Endothelial cell of umbilical vein (primary cell): Measurements from ENCODE around the gene PIEZO2. TPM values are rescaled to one million over a fixed set of nuclear protein-coding genes. Genes with fewer than 3 reads are reported as not detected.

Experiments
- BruUV-seq: library from RNA; stranded (reverse); fragments of 400-500 nt; replicated peaks from 2 replicates; lab custom pipeline; 2021; lab: Mats Ljungman, UMichigan
- CTCF ChIA-PET: fragments of 300-600, 350-600 bp; sonication (Branson Sonifier 250); formaldehyde crosslinking; loops from one replicate; lab custom pipeline; 2021; ENCODE audit warnings: antibody characterized with exemption, inconsistent platforms; lab: Charles Lee
- POLR2A ChIA-PET: fragments of 300-600, 350-600 bp; sonication (Branson Sonifier 250); formaldehyde crosslinking; loops from one replicate; lab custom pipeline; 2021; ENCODE audit warnings: antibody characterized with exemption, inconsistent platforms; lab: Charles Lee
- DNase-seq: peaks from one replicate; pipeline ENCODE4 v3.0.0-alpha.2; 2011; ENCODE audit warnings: low read depth, low spot score
- FAIRE-seq: peaks from 2 replicates; lab custom pipeline; 2011; peaks lifted over from hg19 to GRCh38; lab: Jason Lieb, UNC
- H2AFZ ChIP-seq: 2 replicates; pipeline ENCODE4 v1.6.0; 2012; ENCODE audit warnings: low read depth, low read length, control low read depth, inconsistent platforms
- H3K27ac ChIP-seq: 2 replicates; pipeline ENCODE4 v1.5.1; 2011; ENCODE audit warnings: low read depth, mild to moderate bottlenecking, control low read depth, low read length, moderate library complexity; ENCODE audit not compliant: insufficient read depth
- H3K27me3 ChIP-seq, 2 experiments: 2 replicates each; pipeline versions ENCODE4 v1.6.0 to v1.6.1; 2011; ENCODE audit warnings: low read length in 2 of 2, mixed read lengths in 1 of 2; ENCODE audit not compliant: control insufficient read depth in 2 of 2, insufficient read depth in 2 of 2
- H3K36me3 ChIP-seq, 2 experiments: 2 replicates in 1 of 2; 3 replicates in 1 of 2; pipeline ENCODE4 v1.5.1; 2011; ENCODE audit warnings: low read length in 2 of 2, mild to moderate bottlenecking in 1 of 2, moderate library complexity in 1 of 2; ENCODE audit not compliant: control insufficient read depth in 2 of 2, insufficient read depth in 2 of 2; ENCODE audit errors: extremely low read depth in 1 of 2
- H3K4me1 ChIP-seq: 3 replicates; pipeline ENCODE4 v1.5.1; 2011; ENCODE audit warnings: mild to moderate bottlenecking, low read length; ENCODE audit not compliant: control insufficient read depth, insufficient read depth; ENCODE audit errors: extremely low read depth
- H3K4me2 ChIP-seq: 2 replicates; pipeline ENCODE4 v1.6.1; 2011; ENCODE audit warnings: low read length, control low read depth, mixed read lengths; ENCODE audit not compliant: insufficient read depth
- H3K4me3 ChIP-seq, 3 experiments: fragments of 200-600 bp in 1 of 3; sonication (generic), shearing (Covaris generic) in 1 of 3; replicated peaks in 1 of 3; 2 replicates each; pipeline ENCODE4 v1.5.1; 2011 to 2016; ENCODE audit warnings: control low read depth in 3 of 3, low read length in 3 of 3, mild to moderate bottlenecking in 2 of 3, inconsistent platforms in 1 of 3, low read depth in 1 of 3, moderate library complexity in 1 of 3; ENCODE audit not compliant: insufficient read depth in 1 of 3
- H3K79me2 ChIP-seq: 2 replicates; pipeline ENCODE4 v1.6.0; 2012; ENCODE audit warnings: low read length, inconsistent platforms; ENCODE audit not compliant: control insufficient read depth, insufficient read depth
- H3K9ac ChIP-seq: replicated peaks from 2 replicates; pipeline ENCODE3; 2011; ENCODE audit warnings: low read length, control low read depth; ENCODE audit not compliant: insufficient read depth; ENCODE audit errors: extremely low read depth
- H3K9me1 ChIP-seq: replicated peaks from 3 replicates; pipeline ENCODE4 v1.6.0; 2011; ENCODE audit warnings: mild to moderate bottlenecking, low read length; ENCODE audit not compliant: control insufficient read depth, insufficient read depth; ENCODE audit errors: extremely low read depth
- H3K9me3 ChIP-seq: replicated peaks from 2 replicates; pipeline ENCODE4 v1.5.1; 2012; ENCODE audit warnings: low read length, inconsistent platforms; ENCODE audit not compliant: control insufficient read depth, insufficient read depth
- H4K20me1 ChIP-seq: replicated peaks from 2 replicates; pipeline ENCODE3; 2011; ENCODE audit warnings: mild to moderate bottlenecking, low read length; ENCODE audit not compliant: control insufficient read depth, insufficient read depth; ENCODE audit errors: extremely low read depth
- CTCF ChIP-seq, 2 donors: IDR thresholded peaks; 1 replicate in 1 of 2; 2 replicates in 1 of 2; pipeline ENCODE4 v1.5.1; 2011; ENCODE audit warnings: low read length in 2 of 2, mild to moderate bottlenecking in 2 of 2, moderate library complexity in 2 of 2, control low read depth in 1 of 2, inconsistent platforms in 1 of 2, low read depth in 1 of 2; ENCODE audit not compliant: insufficient read depth in 1 of 2; ENCODE audit errors: extremely low read depth in 1 of 2
- EZH2 ChIP-seq: IDR thresholded peaks from 2 replicates; pipeline ENCODE4 v1.6.1; 2012; ENCODE audit warnings: borderline replicate concordance, low read depth, mild to moderate bottlenecking, moderate library complexity, low read length, inconsistent platforms; ENCODE audit not compliant: severe bottlenecking
- FOS ChIP-seq: IDR thresholded peaks from 2 replicates; pipeline ENCODE4 v1.6.1; 2011; ENCODE audit warnings: mild to moderate bottlenecking, low read length, moderate library complexity, borderline replicate concordance; ENCODE audit not compliant: insufficient read depth
- GATA2 ChIP-seq: IDR thresholded peaks from 2 replicates; pipeline ENCODE4 v1.7.0; 2011; ENCODE audit warnings: low read depth, mild to moderate bottlenecking, moderate library complexity, mixed read lengths, low read length; ENCODE audit not compliant: insufficient read length, insufficient read depth
- JUN ChIP-seq: IDR thresholded peaks from 2 replicates; pipeline ENCODE4 v1.6.1; 2011; ENCODE audit warnings: borderline replicate concordance, low read depth; ENCODE audit not compliant: insufficient read length, insufficient read depth
- MYC ChIP-seq: IDR thresholded peaks from one replicate; pipeline ENCODE4 v1.6.1; 2011; ENCODE audit warnings: mild to moderate bottlenecking, low read depth, low read length
- POLR2A ChIP-seq: IDR thresholded peaks from 2 replicates; pipeline ENCODE4 v1.6.1; 2012; ENCODE audit warnings: low read depth, mild to moderate bottlenecking, control low read depth, low read length
- POLR2AphosphoS5 ChIP-seq: IDR thresholded peaks from 2 replicates; pipeline ENCODE4 v1.6.1; 2012; ENCODE audit warnings: low read depth, mild to moderate bottlenecking, control low read depth, low read length, moderate library complexity; ENCODE audit not compliant: insufficient read depth
- dilution Hi-C: fragments of 300-500 bp; cut with MboI; formaldehyde crosslinking; loops from one replicate; pipeline ENCODE4 v1.15.0; 2019; ENCODE audit warnings: low sequenced_read_pairs; ENCODE audit not compliant: extremely low pct_ligation_motif_present
- intact Hi-C: fragments of 100-400 bp; cut with micrococcal nuclease; formaldehyde crosslinking; loops from one replicate; pipeline ENCODE4 v1.10.0; 2022
- polyA plus RNA-seq, 4 experiments: library from polyadenylated mRNA; depleted of rRNA in 3 of 4; stranded (reverse) in 3 of 4; unstranded in 1 of 4; fragments of >200 nt; gene quantifications; 2 replicates each; pipeline versions ENCODE4 v1.2.1 to v1.2.3, GENCODE V29; 2011 to 2012; ENCODE audit warnings: missing spikeins in 1 of 4
- total RNA-seq: library from RNA; stranded (reverse); gene quantifications from 2 replicates; pipeline ENCODE4 v1.2.3, GENCODE V29; 2021
- TF ChIP-seq, protein P1 (sequence below): IDR thresholded peaks from 2 replicates; pipeline ENCODE4 v1.6.1; 2011; ENCODE audit not compliant: insufficient read depth, insufficient read length

The PIEZO2 gene
- total and polyA plus RNA-seq, 2 donors (not counting 3 experiments of a cell fraction or from before 2014, with no cell fraction given) = 1.7 to 11.2 TPM

GRCh38 chr18:11046140-11046539 is 103.2 kb downstream of the PIEZO2 start:
- dilution Hi-C loops (no loop called here), intact Hi-C loops (no loop called here)
- Histone ChIP-seq H3K4me2 (no peak overlapping the region), H2AFZ (no peak overlapping the region), H3K9me3 (no peaks in the 10 kb centered on the region), H3K27me3 (no peaks in the 10 kb centered on the region), H3K9me1 (no peaks in the 10 kb centered on the region), H3K4me1 (peaks cover 15% of the 10 kb centered on the region), H3K36me3 (no peaks in the 10 kb centered on the region), H3K9ac (no peak overlapping the region), H3K4me3 (no peak overlapping the region), H3K27ac (no peak overlapping the region), H3K79me2 (no peaks in the 10 kb centered on the region), H4K20me1 (no peaks in the 10 kb centered on the region)
- POLR2A ChIA-PET = no interaction called here
- FAIRE-seq (no peak), DNase-seq (no peak)
- BruUV-seq = no TSS peak
- CTCF ChIA-PET = no interaction called here
- TF ChIP-seq, protein P1, sequence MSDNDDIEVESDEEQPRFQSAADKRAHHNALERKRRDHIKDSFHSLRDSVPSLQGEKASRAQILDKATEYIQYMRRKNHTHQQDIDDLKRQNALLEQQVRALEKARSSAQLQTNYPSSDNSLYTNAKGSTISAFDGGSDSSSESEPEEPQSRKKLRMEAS = no peak
- TF ChIP-seq POLR2AphosphoS5 (no peak), POLR2A (no peak), FOS (no peak), GATA2 (no peak), JUN (no peak)

- CTCF ChIA-PET = interaction anchor here (1.1 to 11.5 kb wide), 2 partner anchors 181 to 192 kb away, joined by 3 to 320 read pairs; no protein-coding TSS in a partner anchor
- POLR2A ChIA-PET = no interaction called here
Measured at GRCh38 chr18:11043694-11044093, 105.7 kb downstream of the PIEZO2 start.

More at GRCh38 chr18:11043694-11044093, 105.7 kb downstream of the PIEZO2 start:
- H3K9ac ChIP-seq = no peak overlapping the region
- no peak for TF ChIP-seq EZH2
- TF ChIP-seq MYC = no peak
- TF ChIP-seq CTCF (IDR thresholded peaks at IDR 0.05; ENCODE audit: extremely low read depth in 1 of 2, insufficient read depth in 1 of 2, low read depth in 1 of 2, low read length in 2 of 2) = no peak
- no peak for TF ChIP-seq POLR2A
- TF ChIP-seq, protein P1 = no peak
- TF ChIP-seq GATA2 = no peak
- no peak for TF ChIP-seq JUN
- no peak for TF ChIP-seq POLR2AphosphoS5
- TF ChIP-seq FOS = no peak
- H4K20me1 ChIP-seq = no peaks in the 10 kb centered on the region
- H3K27ac ChIP-seq = no peak overlapping the region
- DNase-seq (no peak), FAIRE-seq (no peak)
- no peaks in the 10 kb centered on the region for H3K9me3 ChIP-seq
- dilution Hi-C loops (no loop called here), intact Hi-C loops (loop anchor here (5.0 kb wide), 1 partner anchor 36 kb away; no protein-coding TSS in a partner anchor)
- peaks cover 23% of the 10 kb centered on the region for H3K4me1 ChIP-seq
- no peaks in the 10 kb centered on the region for H3K9me1 ChIP-seq
- H3K4me2 ChIP-seq = no peak overlapping the region
- H3K79me2 ChIP-seq = no peaks in the 10 kb centered on the region
- BruUV-seq = no TSS peak
- no peak overlapping the region for H2AFZ ChIP-seq
- no peaks in the 10 kb centered on the region for H3K36me3 ChIP-seq
- no peaks in the 10 kb centered on the region for H3K27me3 ChIP-seq
- no peak overlapping the region for H3K4me3 ChIP-seq
